ACHN (cell line): ENCODE measurements around the gene FAM78A.

Experiments
- DNase-seq: peaks from one replicate; pipeline ENCODE4 v3.0.0-alpha.2; 2015
- in situ Hi-C: cut with HindIII; loops from 2 replicates; pipeline ENCODE4 v1.10.0; 2017; ENCODE audit warnings: low sequenced_read_pairs, low pct_ligation_motif_present, low pct_unique_long_range_greater_than_20kb

Gene FAM78A

DNA sequence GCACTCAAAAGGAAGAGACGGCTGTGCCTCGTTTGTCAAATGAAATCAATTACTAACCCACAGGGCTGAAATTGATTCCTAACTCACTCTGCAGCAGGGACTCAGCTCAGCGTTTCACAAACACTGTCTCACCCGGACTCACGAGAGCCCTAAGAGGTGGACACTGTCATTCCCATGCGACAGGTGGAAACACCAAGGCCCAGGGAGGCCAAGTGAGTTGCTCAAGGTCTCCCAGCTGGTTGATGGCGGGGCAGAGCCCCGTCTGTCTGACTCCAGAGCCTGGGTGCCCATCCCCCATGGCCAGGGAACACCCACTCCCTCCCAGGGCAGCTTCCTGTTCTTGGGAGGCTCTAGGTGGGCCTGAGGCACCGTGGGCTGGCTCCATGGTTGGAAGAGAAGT, 11.9 kb upstream of the FAM78A start:
- no peak for DNase-seq
- in situ Hi-C loops = no loop called here

DNA sequence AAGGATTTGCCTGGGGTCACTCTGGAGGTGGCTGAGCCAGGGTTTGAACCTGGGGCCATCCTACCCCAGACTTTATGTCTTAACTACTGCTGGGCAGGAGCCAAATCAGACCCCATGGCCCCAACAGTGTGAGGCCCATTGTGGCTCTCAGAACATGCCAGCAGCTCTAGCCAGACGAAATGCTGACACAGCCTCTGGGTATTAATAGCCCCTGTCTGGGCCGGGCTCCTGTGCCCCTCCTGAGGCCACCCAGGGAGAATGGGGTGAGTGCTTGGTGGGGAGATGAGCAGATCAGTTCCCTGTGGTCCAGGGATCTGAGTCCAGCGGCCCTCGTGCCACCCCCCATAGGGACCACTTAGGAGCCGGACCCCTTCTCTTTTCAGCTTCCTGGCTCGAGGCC, 11.0 kb upstream of the FAM78A start:
- in situ Hi-C loops = no loop called here
- no peak for DNase-seq

DNA sequence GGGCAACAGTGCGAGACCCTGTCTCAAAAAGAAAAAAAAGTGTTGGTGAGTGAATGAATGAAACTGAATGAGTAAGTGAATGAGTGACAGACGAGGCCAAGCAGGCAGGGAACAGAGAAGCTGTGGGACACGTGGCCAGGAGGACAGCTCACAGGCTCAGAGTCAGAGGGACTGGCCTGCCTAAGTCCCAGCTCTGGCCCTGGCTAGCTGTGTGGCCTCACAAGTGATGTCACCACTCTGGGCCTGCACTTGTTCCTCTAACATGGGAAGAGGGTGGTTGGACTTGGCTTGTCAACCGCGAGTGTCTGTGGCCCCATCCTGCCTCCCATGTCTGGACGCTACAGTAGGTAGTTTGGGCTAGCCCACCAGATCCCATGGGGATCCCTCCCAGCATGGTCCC, 8.5 kb upstream of the FAM78A start:
- in situ Hi-C loops = no loop called here
- no peak for DNase-seq

DNA sequence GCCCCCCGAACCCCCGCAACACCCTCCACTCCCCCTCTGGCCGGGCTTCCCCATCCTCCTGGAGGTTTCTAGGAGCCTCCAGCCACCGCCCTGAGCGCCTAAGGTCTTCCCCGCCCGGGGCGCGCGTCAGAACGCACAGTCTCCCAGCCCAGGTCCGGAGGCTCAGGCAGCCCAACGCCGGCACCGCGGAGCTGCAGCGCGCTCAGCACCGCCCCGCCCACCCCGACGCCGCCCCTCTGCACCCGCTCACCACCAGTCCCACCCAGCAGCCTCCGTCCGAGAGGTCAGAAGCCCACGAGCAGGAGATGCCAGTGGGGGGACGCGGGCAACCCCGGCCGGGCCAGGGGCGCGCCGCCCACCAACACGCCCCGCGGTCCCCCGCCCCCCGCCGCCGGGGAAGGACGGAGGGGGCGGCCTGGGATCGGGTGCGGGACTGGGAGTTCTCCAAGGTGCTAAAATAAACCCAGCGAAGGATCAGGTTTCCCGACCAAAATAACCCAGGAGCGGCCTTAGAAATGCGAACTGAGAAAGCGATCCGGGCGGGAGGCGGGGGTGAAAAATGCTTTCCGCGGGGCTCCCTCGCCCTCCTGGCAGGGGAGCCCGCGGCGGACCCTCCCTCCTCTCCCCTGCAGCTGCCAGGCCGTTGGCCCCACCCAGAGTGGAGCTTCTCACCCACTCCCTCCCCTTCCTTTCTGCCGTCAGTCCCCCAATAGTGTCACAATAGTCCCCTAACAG, 6.5 kb upstream of the FAM78A start:
- DNase-seq = no peak
- in situ Hi-C loops = no loop called here

DNA sequence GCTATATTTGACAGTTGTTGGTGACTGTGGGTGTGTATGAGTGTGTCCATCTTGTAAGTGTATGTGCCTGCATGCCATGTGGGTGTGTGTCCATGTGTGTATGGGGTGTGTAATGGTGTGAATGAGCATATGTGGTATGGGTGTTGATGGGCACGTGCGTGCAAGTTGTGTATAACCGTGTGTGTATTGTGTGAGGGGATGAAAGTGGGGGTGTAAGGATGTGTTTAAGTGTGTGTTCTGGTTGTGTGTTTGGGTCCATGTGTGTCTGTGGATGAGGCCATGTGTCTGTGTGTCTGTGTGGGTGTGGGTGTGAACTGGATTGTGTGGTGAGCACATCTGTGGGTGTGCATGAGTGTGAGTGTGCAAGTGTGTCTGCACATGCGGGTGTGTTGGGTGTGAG, 5.9 kb upstream of the FAM78A start:
- no peak for DNase-seq
- in situ Hi-C loops = no loop called here

GRCh38 chr9:131281119-131281965, 5.0 kb upstream of the FAM78A start:
- in situ Hi-C loops = no loop called here
- no peak for DNase-seq

DNA sequence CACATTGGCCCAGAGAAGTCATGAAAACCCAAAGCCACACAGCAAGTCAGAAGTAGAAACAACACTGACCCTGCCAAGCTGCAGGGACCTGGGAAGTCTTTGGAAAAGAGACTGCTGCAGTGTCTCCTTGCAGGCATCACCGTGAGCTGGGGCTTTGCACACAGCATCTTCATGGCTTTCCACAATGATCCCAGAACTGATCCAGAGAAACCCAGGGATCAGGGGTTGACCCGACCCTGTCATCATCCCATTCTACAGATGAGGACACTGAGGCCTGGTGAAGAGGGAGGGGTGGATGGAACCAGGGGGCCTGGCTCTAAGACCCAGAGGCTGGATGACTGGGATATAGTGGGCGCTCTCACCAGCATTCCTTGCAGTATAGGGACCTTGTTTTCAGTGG, 4.3 kb upstream of the FAM78A start:
- no peak for DNase-seq
- in situ Hi-C loops = no loop called here

GRCh38 chr9:131279863-131280570, 3.7 kb upstream of the FAM78A start:
- no peak for DNase-seq
- in situ Hi-C loops = no loop called here

- in situ Hi-C loops = no loop called here
- DNase-seq = no peak
These were observed 3.0 kb upstream of the FAM78A start for GRCh38 chr9:131279196-131279862.

- DNase-seq = no peak
- in situ Hi-C loops = no loop called here
These were observed 2.4 kb upstream of the FAM78A start for GRCh38 chr9:131278702-131279111.

GRCh38 chr9:131277910-131278701, 1.8 kb upstream of the FAM78A start:
- peak; percentile 75 for DNase-seq
- in situ Hi-C loops = no loop called here

GRCh38 chr9:131277287-131277909, 1.1 kb upstream of the FAM78A start:
- in situ Hi-C loops = no loop called here
- DNase-seq = no peak

GRCh38 chr9:131276891-131277286, 579 bp upstream of the FAM78A start:
- DNase-seq = no peak
- in situ Hi-C loops = no loop called here

- no peak for DNase-seq
- in situ Hi-C loops = no loop called here
These were observed 797 bp downstream of the FAM78A start for GRCh38 chr9:131275332-131276093.

DNA sequence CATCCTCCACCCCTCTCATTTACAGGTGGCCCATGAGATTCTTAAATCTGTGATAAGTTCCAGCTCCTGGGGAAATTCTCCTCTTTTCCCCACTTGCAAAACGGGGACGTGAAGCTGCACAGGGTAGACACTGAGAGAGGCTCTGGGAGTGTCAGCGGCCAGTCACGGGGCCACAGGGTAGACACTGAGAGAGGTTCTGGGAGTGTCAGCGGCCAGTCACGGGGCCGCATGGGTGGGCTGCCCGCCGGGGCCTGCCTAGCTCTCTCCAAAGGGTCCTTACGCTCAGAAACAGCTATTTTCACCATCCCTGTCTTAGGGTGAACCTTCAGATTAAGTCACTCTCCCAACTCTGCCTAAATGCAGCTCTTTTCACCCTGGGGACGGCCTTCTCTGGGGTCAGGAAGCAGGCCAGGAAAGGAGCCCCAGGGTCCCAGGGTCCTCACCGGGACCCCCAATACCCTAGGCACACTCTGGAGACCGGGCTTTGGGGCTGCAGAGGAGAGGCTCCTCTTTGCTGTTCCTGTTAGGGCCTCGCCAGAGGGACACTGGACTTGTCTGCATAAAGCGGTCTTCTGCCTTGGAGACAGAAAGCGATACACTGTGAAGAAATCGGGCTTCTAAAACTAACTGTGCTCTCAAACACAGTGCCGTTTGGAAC, 1.5 kb downstream of the FAM78A start:
- no peak for DNase-seq

DNA sequence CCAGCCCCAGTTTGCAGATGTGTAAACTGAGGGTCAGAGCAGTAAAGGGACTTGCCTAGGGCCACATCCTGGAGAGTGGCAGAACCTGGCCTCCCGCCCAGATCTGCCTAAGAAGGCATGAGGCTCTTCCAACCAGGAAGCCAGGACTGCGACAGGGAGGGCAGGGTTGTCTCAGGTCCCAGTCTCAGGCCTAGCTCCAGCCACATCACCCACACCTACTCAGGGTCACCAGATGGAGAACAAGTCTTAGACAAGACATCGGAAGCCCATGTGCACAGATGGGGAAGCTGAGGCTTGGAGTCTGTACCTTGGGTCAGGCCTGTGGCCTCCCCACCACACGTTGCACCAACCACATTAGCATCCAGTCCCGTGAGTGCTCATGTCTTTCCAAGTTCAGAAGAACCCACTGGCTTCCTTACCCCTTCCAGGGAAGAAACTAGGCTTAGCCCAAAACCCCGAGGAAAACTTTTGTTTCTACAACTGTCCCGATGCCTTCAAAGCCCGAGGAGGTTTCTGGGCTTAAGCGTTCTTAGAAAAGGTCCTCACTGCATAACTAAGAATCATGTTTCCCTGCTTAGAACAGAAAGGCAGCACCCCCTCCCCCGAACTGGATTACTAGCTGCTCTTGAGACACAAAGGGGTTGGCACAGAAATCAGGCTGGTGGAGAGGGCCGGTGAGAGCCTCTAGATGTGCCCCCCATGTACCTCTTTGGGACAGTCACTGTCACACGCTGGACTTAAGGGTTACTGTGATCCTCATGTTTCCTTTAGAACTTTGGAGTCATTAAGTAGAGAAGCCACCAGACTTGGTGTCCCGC, 2.2 kb downstream of the FAM78A start:
- no peak for DNase-seq
- in situ Hi-C loops = no loop called here

More for the DNA sequence above, 1.5 kb downstream of the FAM78A start:
- in situ Hi-C loops = no loop called here
